H1 (cell line): ENCODE measurements around the gene ACTL10. TPM values are rescaled to one million over a fixed set of nuclear protein-coding genes. Genes with fewer than 3 reads are reported as not detected.

Source experiments
- CTCF ChIA-PET: fragments of 300-600 bp; sonication (Branson Sonifier 250); formaldehyde crosslinking; loops from one replicate; lab custom pipeline; 2021; ENCODE audit not compliant: partially characterized antibody; lab: Charles Lee
- POLR2A ChIA-PET: fragments of 300-600 bp; sonication (Branson Sonifier 250); formaldehyde crosslinking; loops from one replicate; lab custom pipeline; 2021; ENCODE audit warnings: inconsistent platforms; ENCODE audit not compliant: partially characterized antibody; lab: Charles Lee
- DNase-seq, 2 experiments: peaks; one replicate each; pipeline versions ENCODE4 v3.0.0 to v3.0.0-alpha.2; 2010 to 2022; ENCODE audit warnings: low spot score in 2 of 2, low read depth in 1 of 2, mixed read lengths in 1 of 2
- FAIRE-seq: peaks from 2 replicates; lab custom pipeline; 2011; peaks lifted over from hg19 to GRCh38; lab: Jason Lieb, UNC
- H2AFZ ChIP-seq: 2 replicates; pipeline ENCODE4 v1.8.1; 2012; ENCODE audit warnings: low read length, inconsistent platforms
- H2AK5ac ChIP-seq: 2 replicates; pipeline ENCODE4 v1.6.1; 2013; ENCODE audit warnings: low read depth, low read length
- H2BK120ac ChIP-seq: replicated peaks from 2 replicates; pipeline ENCODE3; 2013; ENCODE audit warnings: low read depth, low read length, inconsistent platforms
- H2BK12ac ChIP-seq: 2 replicates; pipeline ENCODE4 v1.6.1; 2013; ENCODE audit warnings: low read depth, low read length
- H2BK15ac ChIP-seq: 2 replicates; pipeline ENCODE4 v1.6.1; 2013; ENCODE audit warnings: low read length
- H2BK20ac ChIP-seq: 2 replicates; pipeline ENCODE4 v1.6.1; 2013; ENCODE audit warnings: low read length
- H2BK5ac ChIP-seq: 2 replicates; pipeline ENCODE4 v1.6.1; 2013; ENCODE audit warnings: low read depth, low read length
- H3K14ac ChIP-seq: 2 replicates; pipeline ENCODE4 v1.6.1; 2013; ENCODE audit warnings: inconsistent platforms; ENCODE audit not compliant: insufficient read length
- H3K18ac ChIP-seq: 2 replicates; pipeline ENCODE4 v1.6.1; 2013; ENCODE audit warnings: low read length; ENCODE audit errors: extremely low read depth
- H3K23ac ChIP-seq: 2 replicates; pipeline ENCODE4 v1.6.1; 2013; ENCODE audit warnings: inconsistent platforms; ENCODE audit not compliant: insufficient read length
- H3K23me2 ChIP-seq: 2 replicates; pipeline ENCODE4 v1.6.1; 2013; ENCODE audit warnings: low read depth, low read length
- H3K27ac ChIP-seq: 2 replicates; pipeline ENCODE4 v1.6.1; 2011; ENCODE audit warnings: low read depth, low read length, inconsistent platforms
- H3K27me3 ChIP-seq, 4 experiments: replicated peaks in 1 of 4; 1 replicate in 1 of 4; 2 replicates in 3 of 4; pipeline versions ENCODE4 v1.6.1 to v1.8.1; 2011 to 2013; ENCODE audit warnings: low read length in 3 of 4, mild to moderate bottlenecking in 3 of 4, inconsistent platforms in 2 of 4, mixed read lengths in 2 of 4, moderate library complexity in 1 of 4; ENCODE audit not compliant: control insufficient read depth in 3 of 4, insufficient read depth in 3 of 4; ENCODE audit errors: extremely low read depth in 1 of 4
- H3K36me3 ChIP-seq, 4 experiments: 2 replicates each; pipeline versions ENCODE4 v1.6.1 to v1.8.1; 2011 to 2013; ENCODE audit warnings: mild to moderate bottlenecking in 4 of 4, low read length in 3 of 4, moderate library complexity in 2 of 4, control low read depth in 1 of 4, inconsistent platforms in 1 of 4; ENCODE audit not compliant: insufficient read depth in 4 of 4, control insufficient read depth in 2 of 4
- H3K4ac ChIP-seq: replicated peaks from 2 replicates; pipeline ENCODE3; 2013; ENCODE audit warnings: low read length, low read depth, mixed read lengths, inconsistent platforms; ENCODE audit not compliant: insufficient read length
- H3K4me1 ChIP-seq, 4 experiments: replicated peaks in 1 of 4; 1 replicate in 1 of 4; 2 replicates in 3 of 4; pipeline versions ENCODE4 v1.6.1 to v1.8.1; 2011 to 2013; ENCODE audit warnings: low read length in 3 of 4, inconsistent platforms in 2 of 4, mixed read lengths in 1 of 4; ENCODE audit not compliant: insufficient read depth in 4 of 4, control insufficient read depth in 3 of 4
- H3K4me2 ChIP-seq, 2 experiments: 2 replicates each; pipeline versions ENCODE4 v1.6.1 to v1.8.1; 2011 to 2013; ENCODE audit warnings: low read depth in 2 of 2, low read length in 2 of 2, control low read depth in 1 of 2, inconsistent platforms in 1 of 2, mild to moderate bottlenecking in 1 of 2; ENCODE audit not compliant: insufficient read depth in 1 of 2
- H3K4me3 ChIP-seq, 4 experiments: fragments of 200-600, 300-600 bp in 1 of 4; sonication (generic), shearing (Covaris generic), sonication (Bioruptor Twin) in 1 of 4; 2 replicates each; pipeline versions ENCODE4 v1.5.1 to v1.8.1; 2011 to 2016; ENCODE audit warnings: low read length in 4 of 4, low read depth in 3 of 4, control low read depth in 2 of 4, inconsistent platforms in 2 of 4, mild to moderate bottlenecking in 2 of 4, mixed read lengths in 1 of 4, moderate library complexity in 1 of 4; ENCODE audit not compliant: insufficient read depth in 2 of 4; ENCODE audit errors: extremely low read depth in 1 of 4
- H3K56ac ChIP-seq: replicated peaks from 2 replicates; pipeline ENCODE3; 2013; ENCODE audit warnings: low read depth, mild to moderate bottlenecking, mixed read lengths, low read length, inconsistent platforms; ENCODE audit not compliant: insufficient read length
- H3K79me1 ChIP-seq: 2 replicates; pipeline ENCODE4 v1.6.1; 2013; ENCODE audit warnings: low read depth, low read length, control low read depth
- H3K79me2 ChIP-seq, 2 experiments: 2 replicates each; pipeline versions ENCODE4 v1.6.1 to v1.8.1; 2012 to 2013; ENCODE audit warnings: low read length in 2 of 2, mild to moderate bottlenecking in 2 of 2, inconsistent platforms in 1 of 2; ENCODE audit not compliant: insufficient read depth in 2 of 2, control insufficient read depth in 1 of 2
- H3K9ac ChIP-seq, 4 experiments: replicated peaks in 1 of 4; 1 replicate in 1 of 4; 2 replicates in 3 of 4; pipeline versions ENCODE4 v1.6.1 to v1.8.1; 2011 to 2013; ENCODE audit warnings: low read depth in 3 of 4, low read length in 3 of 4, control low read depth in 2 of 4, mild to moderate bottlenecking in 2 of 4, moderate library complexity in 2 of 4, inconsistent platforms in 1 of 4; ENCODE audit errors: extremely low read depth in 1 of 4
- H3K9me3 ChIP-seq, 2 experiments: 2 replicates each; pipeline versions ENCODE4 v1.6.1 to v1.8.1; 2012 to 2013; ENCODE audit warnings: mild to moderate bottlenecking in 2 of 2, moderate library complexity in 2 of 2, control low read depth in 1 of 2, inconsistent platforms in 1 of 2, low read depth in 1 of 2, low read length in 1 of 2, mixed read lengths in 1 of 2; ENCODE audit not compliant: insufficient read depth in 2 of 2
- H4K20me1 ChIP-seq, 2 experiments: replicated peaks in 1 of 2; 2 replicates each; pipeline versions ENCODE3 to v1.8.1; 2011 to 2013; ENCODE audit warnings: inconsistent platforms in 2 of 2, low read length in 2 of 2, mild to moderate bottlenecking in 1 of 2; ENCODE audit not compliant: insufficient read depth in 2 of 2, control insufficient read depth in 1 of 2
- H4K5ac ChIP-seq: 2 replicates; pipeline ENCODE4 v1.6.1; 2013; ENCODE audit warnings: low read length, low read depth, mixed read lengths, inconsistent platforms; ENCODE audit not compliant: insufficient read length
- H4K8ac ChIP-seq: 2 replicates; pipeline ENCODE4 v1.8.0; 2013; ENCODE audit warnings: mild to moderate bottlenecking, moderate library complexity, low read length, inconsistent platforms; ENCODE audit not compliant: insufficient read depth; ENCODE audit errors: extremely low read depth
- H4K91ac ChIP-seq: replicated peaks from 2 replicates; pipeline ENCODE3; 2013; ENCODE audit warnings: low read length, mixed read lengths, inconsistent platforms; ENCODE audit not compliant: insufficient read length
- ASH2L ChIP-seq: fragments of 200-600, 300-600 bp; sonication (generic); IDR thresholded peaks from one replicate; pipeline ENCODE4 v1.7.1; 2017; ENCODE audit warnings: low read length
- ATF3 ChIP-seq: IDR thresholded peaks from 2 replicates; pipeline ENCODE4 v1.6.1; 2011; ENCODE audit warnings: low read depth, mild to moderate bottlenecking, low read length; ENCODE audit not compliant: insufficient read depth
- CHD2 ChIP-seq: IDR thresholded peaks from 2 replicates; pipeline ENCODE4 v1.6.1; 2012; ENCODE audit warnings: low read length, improper control_type of control experiment
- EGR1 ChIP-seq: IDR thresholded peaks from 2 replicates; pipeline ENCODE4 v1.6.1; 2011; ENCODE audit warnings: low read depth, low read length, borderline replicate concordance
- FOSL1 ChIP-seq: IDR thresholded peaks from 2 replicates; pipeline ENCODE4 v1.6.1; 2011; ENCODE audit warnings: mild to moderate bottlenecking, low read depth, low read length, moderate library complexity; ENCODE audit not compliant: insufficient read depth
- KDM1A ChIP-seq: fragments of 200-600, 300-600 bp; sonication (generic); IDR thresholded peaks from 2 replicates; pipeline ENCODE4 v1.7.1; 2016; ENCODE audit warnings: mild to moderate bottlenecking, low read length, borderline replicate concordance
- KDM5A ChIP-seq: fragments of 200-600 bp; IDR thresholded peaks from 2 replicates; pipeline ENCODE4 v1.7.1; 2012; ENCODE audit warnings: mild to moderate bottlenecking, low read length, inconsistent platforms, mixed read lengths
- MAX ChIP-seq: IDR thresholded peaks from 2 replicates; pipeline ENCODE4 v1.6.1; 2012; ENCODE audit warnings: inconsistent platforms
- NANOG ChIP-seq: IDR thresholded peaks from 2 replicates; pipeline ENCODE4 v1.6.1; 2011; ENCODE audit warnings: low read length, low read depth, mild to moderate bottlenecking, inconsistent platforms; ENCODE audit not compliant: insufficient read depth, poor library complexity, severe bottlenecking
- RBBP5 ChIP-seq: IDR thresholded peaks from 2 replicates; pipeline ENCODE4 v1.7.1; 2012; ENCODE audit warnings: low read depth, mild to moderate bottlenecking, inconsistent platforms, low read length, moderate library complexity, borderline replicate concordance
- RXRA ChIP-seq: IDR thresholded peaks from 2 replicates; pipeline ENCODE4 v1.6.1; 2011; ENCODE audit warnings: low read depth, mild to moderate bottlenecking, low read length, moderate library complexity; ENCODE audit not compliant: insufficient read depth
- SIX5 ChIP-seq: IDR thresholded peaks from 2 replicates; pipeline ENCODE4 v1.6.1; 2011; ENCODE audit warnings: mild to moderate bottlenecking, low read depth, low read length
- WGBS, 2 experiments: shearing (Covaris generic) in 1 of 2; methylation state at CpG; one replicate each; pipeline versions ENCODE4 v1.1.6 to v1.1.7; 2013 to 2015; ENCODE audit warnings: low lambda C conversion rate in 2 of 2, mixed read lengths in 2 of 2, inconsistent platforms in 1 of 2, low coverage in 1 of 2, missing lambda C conversion rate in 1 of 2; ENCODE audit not compliant: insufficient replicate concordance in 2 of 2, insufficient coverage in 1 of 2, insufficient read length in 1 of 2; ENCODE audit errors: extremely low coverage in 1 of 2, missing lambda C conversion rate in 1 of 2; 5-methylcytosine and 5-hydroxymethylcytosine counted together
- polyA plus RNA-seq, 7 experiments: library from polyadenylated mRNA; depleted of rRNA in 3 of 7; stranded (reverse) in 5 of 7; unstranded in 2 of 7; fragments of >200 nt in 5 of 7; fragments of 200-250 nt in 2 of 7; gene quantifications; 1 replicate in 5 of 7; 2 replicates in 1 of 7; 4 replicates in 1 of 7; pipeline versions ENCODE4 v1.2.1 to v1.2.3, GENCODE V29; 2011 to 2013; ENCODE audit warnings: missing spikeins in 2 of 7, mixed read lengths in 2 of 7
- total RNA-seq: library from RNA; stranded (reverse); fragmentation: NEBNext Ultra II Directional; extraction: Animal tissue kit (Norgen Biotek cat#: 25700); gene quantifications from 2 replicates; pipeline ENCODE4 v1.2.1, GENCODE V29; 2021

The ACTL10 gene
- total and polyA plus RNA-seq, 2 of the 8 experiments (the other 6 are each of a cell fraction or from before 2014, with no cell fraction given), result 0.26 TPM; not detected in 1

GRCh38 chr20:33653218-33653899, 13.4 kb upstream of the ACTL10 start:
- Histone ChIP-seq H3K23me2 (no peaks in the 10 kb centered on the region), H3K23ac (no peak overlapping the region), H3K36me3 (peaks cover 0 to 4% (median 0%) of the 10 kb centered on the region in 4 experiments; a peak in 1 of 8 replicates), H4K8ac (no peak overlapping the region), H3K27me3 (no peaks in the 10 kb centered on the region), H3K4me1 (peaks cover 0 to 11% (median 1%) of the 10 kb centered on the region in 4 experiments; a peak in 4 of 7 replicates), H2AFZ (no peak overlapping the region), H4K5ac (no peak overlapping the region), H3K79me1 (no peaks in the 10 kb centered on the region), H3K14ac (no peak overlapping the region), H3K9me3 (no peaks in the 10 kb centered on the region), H3K4me3 (no peak overlapping the region), H3K4me2 (no peak overlapping the region), H4K20me1 (peaks cover 0 to 2% of the 10 kb centered on the region in 2 experiments), H3K9ac (no peak overlapping the region), H2BK12ac (no peak overlapping the region), H4K91ac (no peak overlapping the region), H3K56ac (no peak overlapping the region), H2BK15ac (no peak overlapping the region), H2BK20ac (no peak overlapping the region), H2BK5ac (no peak overlapping the region), H3K18ac (no peak overlapping the region), H3K4ac (no peak overlapping the region), H3K27ac (no peak overlapping the region), H3K79me2 (no peaks in the 10 kb centered on the region), H2BK120ac (no peak overlapping the region), H2AK5ac (no peak overlapping the region)
- CTCF ChIA-PET, result interaction anchor here (0.7 to 4.5 kb wide), 35 partner anchors 9 to 441 kb away, joined by 3 to 38 read pairs (median 4); partner anchors contain the start of genes ACTL10, C20orf144 and CDK5RAP1
- FAIRE-seq (peak; percentile 78), DNase-seq (peak; percentile 69 to 86)
- 69% methylated on average over 16 of the region's 16 CpGs; no CpG with 5 or more reads in 1 of the 2 experiments for WGBS, 2 experiments
- POLR2A ChIA-PET, result interaction anchor here (0.6 to 4.7 kb wide), 9 partner anchors 12 to 1338 kb away, joined by 3 to 63 read pairs (median 4); partner anchors contain the start of genes ACTL10, CDK5RAP1 and SNTA1
- TF ChIP-seq ATF3, result no peak
- TF ChIP-seq FOSL1, result no peak
- no peak for TF ChIP-seq RBBP5
- TF ChIP-seq NANOG, result no peak
- no peak for TF ChIP-seq KDM5A
- TF ChIP-seq MAX, result no peak
- TF ChIP-seq RXRA, result no peak
- TF ChIP-seq SIX5, result no peak
- no peak for TF ChIP-seq KDM1A
- no peak for TF ChIP-seq CHD2
- TF ChIP-seq ASH2L, result no peak
- TF ChIP-seq EGR1, result no peak
